ENCODE measurements around the gene SLC15A3. TPM values are rescaled to one million over a fixed set of nuclear protein-coding genes. Genes with fewer than 3 reads are reported as not detected.

The SLC15A3 gene
- total RNA-seq, 1 experiment from 2014 or later: 0.43 TPM

GRCh38 chr11:60916669-60917206 is 35.2 kb downstream of the SLC15A3 start:
- POLR2A ChIA-PET: no interaction called here
- peaks cover 28% of the 10 kb centered on the region for H3K4me1 ChIP-seq
- no peaks in the 10 kb centered on the region for H3K36me3 ChIP-seq (ENCODE audit: control insufficient read depth, insufficient read depth, low read length)
- no peak overlapping the region for H3K4me3 ChIP-seq (ENCODE audit: low read depth, low read length)
- H3K27ac Mint-ChIP-seq (ENCODE audit: unreplicated experiment): no peak overlapping the region
- no peaks in the 10 kb centered on the region for H3K27me3 Mint-ChIP-seq (ENCODE audit: insufficient read depth, unreplicated experiment)
- H3K27me3 ChIP-seq (replicated peaks; ENCODE audit: control insufficient read depth, insufficient read depth, low read length): no peaks in the 10 kb centered on the region
- no peak overlapping the region for H3K4me3 Mint-ChIP-seq (ENCODE audit: unreplicated experiment)
- CTCF ChIA-PET: interaction anchor here (0.9 kb wide), 1 partner anchor 29 kb away, joined by 3 read pairs; no protein-coding TSS in a partner anchor
- no peaks in the 10 kb centered on the region for H3K9me3 ChIP-seq
- peaks cover 23% of the 10 kb centered on the region for H3K36me3 Mint-ChIP-seq (ENCODE audit: insufficient read depth, unreplicated experiment)
- no peaks in the 10 kb centered on the region for H3K9me3 Mint-ChIP-seq (ENCODE audit: unreplicated experiment)
- H3K4me1 Mint-ChIP-seq (ENCODE audit: low read depth, unreplicated experiment): peaks cover 7% of the 10 kb centered on the region
- TF ChIP-seq CTCF (IDR thresholded peaks at IDR 0.05; ENCODE audit: insufficient read depth in 1 of 2, low read depth in 1 of 2, low read length in 1 of 2, severe bottlenecking in 1 of 2, unreplicated experiment in 1 of 2): no peak
- BruUV-seq (replicated peaks): no TSS peak
- intact Hi-C loops (cut with micrococcal nuclease; ENCODE audit: unreplicated experiment): loop anchor here (5.0 kb wide), 1 partner anchor 211 kb away; no protein-coding TSS in a partner anchor
- DNase-seq: peak in 1 of 2 experiments; percentile 24

GRCh38 chr11:60915248-60915914 is 36.6 kb downstream of the SLC15A3 start:
- H3K4me1 Mint-ChIP-seq (ENCODE audit: low read depth, unreplicated experiment): peaks cover 7% of the 10 kb centered on the region
- CTCF ChIA-PET: interaction anchor here (1.0 to 1.4 kb wide), 3 partner anchors 9 to 25 kb away, joined by 3 to 7 read pairs (median 5); partner anchors contain the start of gene PRPF19
- POLR2A ChIA-PET: interaction anchor here (0.8 kb wide), 1 partner anchor 10 kb away, joined by 3 read pairs; no protein-coding TSS in a partner anchor
- intact Hi-C loops (cut with micrococcal nuclease; ENCODE audit: unreplicated experiment): loop anchor here (5.0 kb wide), 1 partner anchor 212 kb away; no protein-coding TSS in a partner anchor
- Histone ChIP-seq H3K4me3 (ENCODE audit: low read depth, low read length) (peak overlapping the region; percentile 77), H3K4me1 (peaks cover 28% of the 10 kb centered on the region), H3K36me3 (ENCODE audit: control insufficient read depth, insufficient read depth, low read length) (no peaks in the 10 kb centered on the region), H3K27me3 (replicated peaks; ENCODE audit: control insufficient read depth, insufficient read depth, low read length) (no peaks in the 10 kb centered on the region), H3K9me3 (no peaks in the 10 kb centered on the region)
- H3K9me3 Mint-ChIP-seq (ENCODE audit: unreplicated experiment): no peaks in the 10 kb centered on the region
- peaks cover 16% of the 10 kb centered on the region for H3K36me3 Mint-ChIP-seq (ENCODE audit: insufficient read depth, unreplicated experiment)
- peak; percentile 48 to 56 for DNase-seq
- BruUV-seq (replicated peaks): TSS peak; percentile 43
- peak overlapping the region; percentile 10 for H3K27ac Mint-ChIP-seq (ENCODE audit: unreplicated experiment)
- H3K27me3 Mint-ChIP-seq (ENCODE audit: insufficient read depth, unreplicated experiment): peaks cover 3% of the 10 kb centered on the region
- H3K4me3 Mint-ChIP-seq (ENCODE audit: unreplicated experiment): peak overlapping the region; percentile 92
- peak in 1 of 2 experiments; percentile 25 for TF ChIP-seq CTCF (IDR thresholded peaks at IDR 0.05; ENCODE audit: insufficient read depth in 1 of 2, low read depth in 1 of 2, low read length in 1 of 2, severe bottlenecking in 1 of 2, unreplicated experiment in 1 of 2)

- H3K9me3 ChIP-seq: no peaks in the 10 kb centered on the region
- intact Hi-C loops (cut with micrococcal nuclease; ENCODE audit: unreplicated experiment): loop anchor here (1.0 to 5.0 kb wide), 2 partner anchors 10 to 213 kb away; partner anchors contain the start of gene TMEM132A
- peaks cover 28% of the 10 kb centered on the region for H3K4me1 ChIP-seq
- Mint-ChIP-seq H3K4me3 (ENCODE audit: unreplicated experiment) (peak overlapping the region; percentile 92), H3K27me3 (ENCODE audit: insufficient read depth, unreplicated experiment) (peaks cover 3% of the 10 kb centered on the region), H3K27ac (ENCODE audit: unreplicated experiment) (peak overlapping the region; percentile 91), H3K36me3 (ENCODE audit: insufficient read depth, unreplicated experiment) (peaks cover 10% of the 10 kb centered on the region), H3K4me1 (ENCODE audit: low read depth, unreplicated experiment) (peaks cover 7% of the 10 kb centered on the region), H3K9me3 (ENCODE audit: unreplicated experiment) (no peaks in the 10 kb centered on the region)
- H3K27me3 ChIP-seq (replicated peaks; ENCODE audit: control insufficient read depth, insufficient read depth, low read length): no peaks in the 10 kb centered on the region
- no peaks in the 10 kb centered on the region for H3K36me3 ChIP-seq (ENCODE audit: control insufficient read depth, insufficient read depth, low read length)
- no peak for TF ChIP-seq CTCF (IDR thresholded peaks at IDR 0.05; ENCODE audit: insufficient read depth in 1 of 2, low read depth in 1 of 2, low read length in 1 of 2, severe bottlenecking in 1 of 2, unreplicated experiment in 1 of 2)
- peak overlapping the region; percentile 77 for H3K4me3 ChIP-seq (ENCODE audit: low read depth, low read length)
- no TSS peak for BruUV-seq (replicated peaks)
- DNase-seq: peak in 1 of 2 experiments; percentile 34
- CTCF ChIA-PET: interaction anchor here (1.0 to 1.5 kb wide), 4 partner anchors 8 to 25 kb away, joined by 3 to 10 read pairs (median 6); partner anchors contain the start of gene PRPF19
- POLR2A ChIA-PET: interaction anchor here (0.8 to 1.3 kb wide), 4 partner anchors 9 to 254 kb away, joined by 3 to 5 read pairs (median 3); no protein-coding TSS in a partner anchor
These were observed 37.2 kb downstream of the SLC15A3 start for GRCh38 chr11:60914633-60915247.

Data from Caco-2 (cell line).